NOMO-1 treated with dmso at 0.1 percent for 144 hours (cell line): ENCODE measurements around the gene CDH16.
"Not testable (repeated sequence)": the region's sequence is repeated elsewhere in the genome, so short reads cannot be mapped to it uniquely, and the experiment has no call there.

ENCODE experiments used
- DNase-seq: peaks from one replicate; lab custom pipeline; 2025; ENCODE audit not compliant: unreplicated experiment; lab: John Stamatoyannopoulos, UW

CDH16 gene

DNA sequence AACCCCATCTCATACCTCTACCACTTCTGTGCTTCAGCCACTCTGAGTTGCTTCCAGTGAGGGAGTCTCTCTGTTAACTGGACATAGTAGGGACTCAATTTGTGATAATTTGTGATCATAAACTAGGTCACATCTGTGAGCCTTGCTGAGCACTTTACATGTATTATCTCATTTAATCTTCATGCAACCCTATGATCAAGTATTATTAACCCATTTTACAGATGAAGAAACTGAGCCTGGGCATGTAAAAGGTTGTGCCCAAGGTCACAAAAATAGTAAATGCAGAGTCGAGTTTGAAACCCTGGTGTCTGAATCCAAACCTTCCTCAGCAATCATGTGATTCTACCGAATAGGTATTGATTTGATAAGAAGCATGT is 19.8 kb downstream of the CDH16 start:
- DNase-seq = no peak

DNA sequence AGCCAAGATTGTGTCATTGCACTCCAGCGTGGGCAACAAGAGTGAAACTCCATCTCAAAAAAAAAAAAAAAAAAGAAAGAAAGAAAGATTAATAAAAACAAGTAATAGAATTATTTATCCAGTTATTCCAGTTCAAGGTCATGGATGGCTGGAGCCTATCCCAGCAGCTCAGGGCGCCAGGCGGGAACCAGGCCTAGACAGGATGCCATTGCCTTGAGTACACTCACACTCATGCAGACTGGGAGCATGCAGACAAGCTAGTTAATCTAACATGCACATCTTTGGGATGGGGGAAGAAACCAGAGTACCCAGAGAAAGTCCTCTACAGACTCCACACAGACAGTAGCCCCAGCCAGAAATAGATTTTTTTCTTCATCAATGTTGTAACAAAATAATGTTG is 20.5 kb downstream of the CDH16 start:
- no peak for DNase-seq

DNA sequence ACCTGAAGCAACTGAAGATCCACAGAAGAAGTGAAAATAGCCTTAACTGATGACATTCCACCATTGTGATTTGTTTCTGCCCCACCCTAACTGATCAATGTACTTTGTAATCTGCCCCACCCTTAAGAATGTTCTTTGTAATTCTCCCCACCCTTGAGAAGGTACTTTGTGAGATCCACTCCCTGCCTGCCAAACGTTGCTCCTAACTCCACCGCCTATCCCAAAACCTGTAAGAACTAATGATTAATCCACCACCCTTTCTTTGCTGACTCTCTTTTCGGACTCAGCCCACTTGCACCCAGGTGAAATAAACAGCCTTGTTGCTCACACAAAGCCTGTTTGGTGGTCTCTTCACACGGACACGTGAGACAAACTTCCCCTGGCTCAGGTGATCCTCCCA is 22.0 kb downstream of the CDH16 start:
- not testable (repeated sequence) for DNase-seq

DNA sequence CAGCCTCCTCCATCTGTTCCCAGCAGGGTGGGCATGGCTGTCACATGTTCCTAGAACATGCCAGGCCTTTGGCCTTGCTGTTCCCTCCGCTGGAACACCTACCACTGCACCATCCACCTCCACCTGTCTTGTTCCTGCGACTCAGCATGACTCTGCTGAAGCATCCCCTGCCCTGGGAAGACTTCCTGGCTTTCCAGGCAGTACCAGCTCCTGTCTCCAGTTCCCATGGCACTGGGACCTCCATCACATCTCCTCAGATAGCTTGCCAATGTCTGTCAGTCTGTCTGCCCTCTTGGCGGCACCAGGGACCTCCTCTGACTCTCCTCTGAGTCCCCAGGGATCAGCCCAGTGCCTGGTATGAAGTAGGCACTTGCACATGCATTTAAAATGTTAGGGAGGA is 22.7 kb downstream of the CDH16 start:
- no peak for DNase-seq

DNA sequence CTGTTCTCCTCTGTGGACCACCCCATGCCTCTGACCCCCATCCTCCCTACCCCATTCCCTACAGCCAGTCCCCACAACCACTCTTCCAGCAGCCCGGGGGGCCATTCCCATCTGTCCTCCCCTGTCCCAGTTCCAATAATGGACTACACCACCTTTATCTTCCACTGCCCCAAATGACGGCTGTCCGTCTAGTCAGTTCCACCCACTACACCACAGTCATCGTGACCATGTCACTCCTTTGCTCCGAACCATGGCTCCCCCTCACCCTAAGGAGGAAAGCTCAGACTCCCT is 23.1 kb downstream of the CDH16 start:
- no peak for DNase-seq

DNA sequence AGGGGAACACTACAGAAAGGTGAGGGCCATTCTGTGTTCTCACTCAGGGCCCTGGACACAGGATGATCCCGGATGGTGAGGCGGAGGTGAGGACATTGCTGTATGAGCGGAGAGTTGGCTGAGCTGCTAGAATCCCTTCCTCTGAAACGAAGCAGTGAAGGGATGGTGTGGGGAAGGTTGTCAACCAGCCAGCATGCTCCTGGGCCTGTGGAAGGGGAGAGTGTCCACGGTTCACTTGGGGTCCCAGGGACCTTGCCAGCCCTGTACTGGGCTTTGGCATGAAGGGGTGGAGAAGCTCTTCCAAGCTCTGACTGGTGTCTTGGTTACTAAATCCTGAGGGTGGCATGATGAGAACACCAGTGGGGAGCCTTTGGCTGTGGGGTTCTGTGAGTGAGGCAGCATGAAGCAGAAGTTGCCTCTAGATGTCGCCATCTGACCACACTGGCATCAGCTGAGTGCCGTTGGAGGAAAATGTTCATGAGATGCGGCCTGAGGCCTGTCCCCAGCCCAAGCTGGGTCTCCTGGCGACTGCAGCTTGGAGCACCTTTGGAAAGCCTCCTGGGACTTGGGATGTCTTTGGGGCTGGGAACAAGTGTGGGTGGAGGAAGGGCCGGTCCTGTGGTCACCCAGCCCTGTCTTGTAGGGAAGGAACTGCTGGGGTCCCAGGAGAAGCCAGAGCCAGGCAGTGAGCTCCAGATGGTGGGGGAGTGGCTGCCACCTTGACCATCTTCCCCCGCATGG is 23.6 kb downstream of the CDH16 start:
- peak; percentile 15 for DNase-seq

DNA sequence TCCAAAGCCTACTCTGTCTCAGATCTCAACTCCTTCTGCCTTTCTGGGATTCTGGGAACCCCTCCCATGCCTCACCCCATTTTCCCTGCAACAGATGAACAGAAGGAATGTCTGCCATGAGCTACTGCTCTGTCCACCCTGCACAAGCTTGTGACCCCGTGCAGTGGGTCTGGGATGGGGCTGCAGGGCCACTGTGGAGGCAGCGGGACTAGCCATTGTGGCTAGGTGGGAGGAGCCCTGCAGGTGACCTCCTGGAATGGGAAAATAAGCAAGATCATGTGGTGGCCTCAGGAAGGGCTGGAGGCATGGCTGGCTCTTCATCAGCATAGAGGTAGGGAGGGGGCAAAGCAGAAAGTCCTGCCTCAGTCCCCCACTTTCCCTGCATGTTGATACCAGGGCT is 24.6 kb downstream of the CDH16 start:
- no peak for DNase-seq

DNA sequence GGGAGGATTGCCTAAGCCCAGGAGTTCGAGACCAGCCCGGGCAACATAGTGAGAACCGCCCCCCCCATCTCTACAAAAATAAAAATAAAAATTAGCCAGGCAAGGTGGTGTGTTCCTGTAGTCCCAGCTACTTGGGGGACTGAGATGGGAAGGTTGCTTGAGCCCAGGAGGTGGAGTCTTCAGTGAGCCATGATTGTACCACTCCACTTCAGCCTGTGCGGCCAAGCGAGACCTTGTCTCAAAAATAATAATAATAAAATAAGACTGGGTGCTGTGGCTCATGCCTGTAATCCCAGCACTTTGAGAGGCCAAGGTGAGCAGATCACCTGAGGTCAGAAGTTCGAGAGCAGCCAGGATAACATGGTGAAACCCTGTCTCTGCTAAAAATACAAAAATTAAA is 26.9 kb downstream of the CDH16 start:
- no peak for DNase-seq

DNA sequence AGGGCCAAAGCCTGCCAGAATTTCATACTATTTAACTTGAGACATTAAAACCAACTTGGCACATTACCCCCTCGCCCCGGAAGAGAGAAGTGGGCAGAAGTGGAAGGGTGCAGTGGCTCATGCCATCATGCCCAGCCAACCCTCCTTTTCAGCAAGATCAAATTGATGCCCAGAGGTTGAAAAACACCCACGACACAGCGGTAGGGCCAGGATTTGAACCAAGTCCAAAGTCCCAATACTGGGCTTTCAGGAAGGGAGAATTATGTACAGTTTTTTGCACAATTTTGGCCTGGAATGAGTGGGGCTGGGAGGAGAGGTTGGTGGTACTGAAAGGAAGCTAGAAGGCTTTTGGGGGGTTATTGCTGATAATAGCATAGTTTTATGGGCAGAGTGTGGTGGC is 27.3 kb downstream of the CDH16 start:
- DNase-seq = no peak

DNA sequence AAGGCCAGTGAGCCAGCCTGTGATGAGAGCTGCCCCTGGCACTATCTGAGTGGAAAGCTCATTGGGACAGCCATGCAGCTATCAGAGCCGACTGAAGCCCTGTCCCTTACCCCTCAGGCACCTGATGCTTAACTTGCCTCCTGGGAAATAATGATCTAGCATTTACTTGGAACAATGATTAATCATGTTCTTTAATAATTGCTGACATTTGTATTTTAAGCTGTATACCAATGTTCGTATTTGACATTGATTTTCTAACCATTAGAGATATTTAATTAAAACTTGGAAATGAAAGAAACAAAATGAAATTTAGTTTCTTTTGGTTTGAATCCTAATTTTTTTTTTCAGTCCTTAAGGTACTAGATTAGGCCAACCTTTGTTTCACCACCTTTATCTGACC is 27.9 kb downstream of the CDH16 start:
- DNase-seq = no peak

DNA sequence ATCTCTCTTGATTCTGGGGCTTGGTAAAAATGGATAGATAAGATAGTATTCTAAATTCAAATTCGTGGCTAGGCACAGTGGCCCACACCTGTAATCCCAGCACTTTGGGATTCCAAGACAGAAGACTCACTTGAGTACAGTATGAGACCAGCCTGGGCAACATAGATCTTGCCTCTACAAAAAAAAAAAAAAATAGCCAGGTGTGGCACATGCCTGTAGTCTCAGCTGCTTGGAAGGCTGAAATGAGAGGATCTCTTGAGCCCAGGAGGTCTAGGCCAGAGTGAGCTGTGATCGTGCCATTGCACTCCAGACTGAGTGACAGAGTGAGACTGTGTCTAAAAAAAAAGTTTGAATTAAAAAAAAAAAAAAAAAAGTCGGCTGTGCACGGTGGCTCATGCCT is 29.1 kb downstream of the CDH16 start:
- no peak for DNase-seq

DNA sequence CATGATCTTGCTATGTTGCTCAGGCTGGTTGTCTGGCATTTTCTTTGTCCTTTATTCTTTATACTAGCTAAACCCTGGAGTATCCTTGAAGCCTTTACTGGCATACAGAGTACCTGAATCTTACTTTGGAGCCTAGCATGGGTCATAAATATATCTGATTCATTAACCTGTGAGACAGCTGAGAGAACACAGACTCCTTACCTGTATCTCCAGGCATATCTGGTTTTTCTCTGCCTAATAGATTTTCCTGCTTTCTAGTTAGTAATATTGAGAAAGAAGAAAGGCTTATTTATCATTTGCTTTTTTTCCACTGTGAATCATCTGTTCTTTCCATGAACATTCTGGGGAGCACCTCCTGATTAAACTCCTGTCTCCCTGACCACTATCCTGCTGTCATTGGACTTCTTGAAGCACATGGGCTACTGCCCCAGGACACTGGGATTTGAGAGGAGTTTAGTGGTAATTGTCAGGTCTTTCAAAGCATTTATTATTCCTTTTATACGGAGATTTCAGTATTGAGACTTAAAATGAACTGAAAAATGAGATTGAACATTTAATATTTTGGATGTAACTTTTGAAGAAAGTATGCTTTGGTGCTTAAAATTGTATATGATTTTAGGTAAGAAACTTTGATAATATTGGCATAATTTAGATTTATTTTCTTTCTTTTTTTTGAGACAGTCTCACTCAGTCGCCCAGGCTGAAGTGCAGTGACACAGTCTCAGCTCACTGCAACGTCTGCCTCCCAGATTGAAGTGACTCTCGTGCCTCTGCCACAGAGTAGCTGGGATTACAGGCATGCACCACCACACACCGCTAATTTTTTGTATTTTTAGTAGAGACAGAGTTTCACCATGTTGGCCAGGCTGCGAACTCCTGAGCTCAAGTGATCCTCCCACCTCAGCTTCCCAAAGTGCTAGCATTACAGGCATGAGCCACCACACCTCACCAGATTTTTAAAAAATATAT is 29.8 kb downstream of the CDH16 start:
- DNase-seq = no peak

DNA sequence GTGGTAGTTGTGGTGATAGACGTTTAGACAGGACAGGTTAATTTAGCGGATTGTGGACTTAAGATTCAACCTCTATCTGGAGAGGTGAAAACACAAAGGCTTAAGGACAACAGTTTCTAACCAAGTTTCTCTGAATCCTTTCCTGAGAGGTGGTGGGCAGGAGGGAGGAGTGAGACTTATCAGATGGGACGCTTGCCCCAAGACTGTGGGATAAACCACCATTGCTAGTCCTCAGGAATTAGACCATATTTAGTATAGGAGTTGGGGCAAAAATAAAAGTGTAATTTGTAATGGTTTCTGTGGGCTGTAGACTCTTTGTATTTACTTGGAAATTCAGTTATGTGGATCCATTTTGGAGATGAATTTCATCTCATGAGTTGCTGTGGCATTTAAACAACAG is 31.8 kb downstream of the CDH16 start:
- DNase-seq = no peak

DNA sequence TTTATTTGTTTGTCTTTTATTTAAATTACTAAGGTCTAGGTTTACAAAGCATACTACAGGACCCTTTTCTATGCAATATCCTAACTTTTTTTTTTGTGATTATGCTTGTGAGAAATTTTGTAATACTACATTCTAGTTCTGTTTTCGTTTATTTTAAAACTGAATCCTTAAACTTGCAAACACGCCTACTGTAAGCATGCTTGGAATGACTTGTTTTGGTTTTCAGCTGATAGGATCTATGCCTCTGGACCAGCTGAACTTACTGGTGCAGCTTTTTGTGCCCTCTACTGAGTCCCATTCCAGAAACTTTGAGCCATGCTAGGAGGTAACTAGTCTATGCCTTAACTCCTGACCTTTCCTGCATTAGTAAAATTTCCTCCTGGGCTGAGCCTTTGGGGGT is 32.4 kb downstream of the CDH16 start:
- DNase-seq = no peak

DNA sequence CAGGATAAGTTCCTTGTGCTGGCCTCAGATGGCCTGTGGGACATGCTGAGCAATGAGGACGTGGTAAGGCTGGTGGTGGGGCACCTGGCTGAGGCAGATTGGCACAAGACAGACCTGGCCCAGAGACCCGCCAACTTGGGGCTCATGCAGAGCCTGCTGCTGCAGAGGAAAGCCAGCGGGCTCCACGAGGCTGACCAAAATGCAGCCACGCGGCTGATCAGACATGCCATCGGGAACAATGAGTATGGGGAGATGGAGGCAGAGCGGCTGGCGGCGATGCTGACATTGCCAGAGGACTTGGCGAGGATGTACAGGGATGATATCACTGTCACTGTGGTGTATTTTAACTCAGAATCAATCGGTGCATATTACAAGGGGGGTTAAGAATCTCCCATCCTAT is 33.2 kb downstream of the CDH16 start:
- no peak for DNase-seq

DNA sequence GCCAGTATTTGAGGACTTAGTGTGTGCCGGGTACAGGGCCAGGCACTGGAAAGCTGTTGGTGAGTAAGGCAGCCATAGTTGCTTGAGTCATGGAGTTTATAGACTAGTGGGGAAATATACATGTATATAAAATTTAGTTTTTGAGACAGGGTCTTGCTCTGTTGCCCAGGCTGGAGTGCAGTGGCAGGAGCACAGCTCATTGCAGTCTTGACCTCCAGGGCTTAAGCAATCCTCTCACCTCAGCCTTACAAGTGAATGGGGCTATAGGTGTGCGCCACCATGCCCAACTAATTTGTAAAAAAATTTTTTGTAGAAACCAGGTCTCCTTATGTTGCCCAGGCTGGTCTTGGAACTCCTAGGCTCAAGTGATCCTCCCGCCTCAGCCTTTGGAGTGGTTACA is 36.0 kb downstream of the CDH16 start:
- no peak for DNase-seq

DNA sequence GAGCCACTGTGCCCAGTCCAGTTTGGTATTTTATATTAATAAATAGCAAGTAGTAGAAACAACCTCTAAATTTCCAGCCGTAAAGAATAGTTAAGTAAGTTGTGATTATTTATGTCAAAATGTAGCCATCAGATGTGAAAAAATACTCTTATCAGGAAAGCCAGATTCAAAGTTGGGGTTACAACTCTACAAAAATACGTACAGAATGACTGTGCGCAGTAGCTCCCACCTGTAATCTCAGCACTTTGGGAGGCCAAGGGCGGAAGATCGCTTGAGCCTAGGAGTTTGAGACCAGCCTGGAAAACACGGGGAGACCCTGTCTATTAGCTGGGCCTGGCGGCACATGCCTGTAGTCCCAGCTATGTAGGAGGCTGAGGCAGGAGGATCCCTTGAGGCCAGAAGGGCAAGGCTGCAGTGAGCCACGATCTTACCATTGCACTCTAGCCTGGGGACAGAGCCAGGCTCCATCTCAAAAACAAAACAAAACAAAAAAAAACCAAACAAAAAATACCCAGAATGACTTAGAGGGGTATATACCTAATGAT is 36.6 kb downstream of the CDH16 start:
- DNase-seq = no peak

DNA sequence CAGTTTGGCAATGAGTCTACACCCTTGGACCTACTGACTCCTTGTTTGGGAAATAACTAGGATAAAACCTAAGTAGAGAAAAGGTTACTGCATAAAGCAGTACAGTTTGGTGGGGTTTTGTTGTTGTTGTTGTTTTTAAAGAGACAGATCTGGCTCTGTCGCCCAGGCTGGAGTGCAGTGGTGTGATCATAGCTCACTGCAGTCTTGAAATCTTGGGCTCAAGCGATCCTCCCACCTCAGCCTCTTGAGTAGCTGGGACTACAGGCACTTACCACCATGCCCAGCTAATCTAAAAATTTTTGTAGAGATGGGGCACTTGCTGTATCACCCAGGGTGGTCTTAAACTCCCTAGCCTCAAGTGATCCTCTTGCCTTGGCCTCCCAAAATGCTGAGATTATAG is 37.1 kb downstream of the CDH16 start:
- no peak for DNase-seq

DNA sequence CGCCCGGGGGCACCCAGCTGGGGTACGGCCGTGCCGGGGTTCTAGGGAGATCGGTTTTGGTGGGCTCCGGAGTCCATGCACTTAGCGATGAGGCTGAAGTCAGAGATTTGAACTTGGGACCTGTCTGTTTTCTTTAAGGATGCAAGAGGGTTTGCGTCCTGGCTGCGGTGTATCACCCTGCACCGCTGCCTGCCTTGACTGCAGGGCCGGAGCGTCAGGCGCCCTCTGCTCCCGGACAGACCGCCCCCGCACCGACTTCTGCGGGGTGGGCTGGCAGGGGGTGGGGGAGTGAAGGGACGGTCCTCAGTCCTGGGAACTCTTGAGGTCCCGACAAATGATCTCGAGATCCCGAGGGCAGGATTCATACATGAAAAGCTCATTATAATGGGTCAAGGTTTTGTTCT is 37.7 kb downstream of the CDH16 start:
- no peak for DNase-seq

DNA sequence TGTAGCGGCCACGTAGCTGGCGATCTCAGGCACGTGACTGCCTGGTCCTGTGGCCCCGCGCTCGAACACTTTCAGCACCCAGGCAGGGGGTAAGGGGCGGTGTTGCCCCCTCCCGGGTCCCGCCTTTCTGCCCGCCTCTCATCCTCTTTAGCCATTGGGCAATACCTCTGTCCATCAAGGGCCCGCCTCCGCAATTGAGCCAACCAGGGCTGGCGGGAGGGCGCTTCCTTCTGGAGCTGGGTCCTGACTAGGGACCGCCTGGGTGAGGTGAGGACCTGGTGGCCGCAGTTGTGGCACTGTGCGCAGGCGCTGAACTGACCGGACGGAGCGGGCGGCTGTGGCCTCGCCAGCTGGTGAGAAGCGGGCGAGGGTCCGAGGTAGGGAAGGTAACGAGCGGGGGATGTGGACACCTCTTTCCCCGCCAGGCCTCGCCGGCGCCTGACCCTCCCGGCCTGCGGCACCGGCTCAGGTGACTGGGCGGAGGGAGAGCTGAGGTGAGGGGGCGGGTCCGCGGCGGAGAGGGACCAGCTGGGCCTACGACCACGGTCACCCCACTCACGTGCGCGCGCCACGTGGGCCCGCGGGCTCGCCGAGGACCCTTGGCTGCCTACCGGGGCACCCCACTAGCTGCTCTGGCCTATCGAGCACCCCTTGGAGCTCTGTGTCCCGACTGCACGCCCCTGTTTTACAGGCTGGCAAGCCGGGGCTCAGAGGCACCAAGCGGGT is 38.2 kb downstream of the CDH16 start, which contains the start of gene PDP2:
TSS of gene PDP2 (plus strand) at position 228 of the 726 bp plus-strand sequence. CDS start 3,770 bp downstream, outside the sequence.
- DNase-seq = peak; percentile 91

DNA sequence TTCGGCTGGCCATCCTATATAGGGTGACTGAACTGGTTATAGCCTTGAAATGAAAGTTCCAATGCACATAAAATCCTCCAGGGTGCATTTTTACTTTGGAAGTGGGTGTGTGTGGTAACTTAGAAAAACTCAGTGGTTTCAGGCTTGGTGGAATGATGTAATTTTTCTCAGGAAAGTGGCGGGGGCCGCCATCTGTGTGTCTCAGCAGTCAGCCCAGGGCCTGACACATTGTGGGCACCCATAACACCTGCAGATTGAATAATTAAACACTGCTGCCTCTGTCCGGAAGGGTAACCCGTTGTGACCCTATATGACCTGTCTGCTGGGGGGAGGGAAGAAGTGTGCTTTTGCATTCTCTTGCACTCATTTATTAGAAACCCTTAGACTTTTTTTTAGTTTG is 40.6 kb downstream of the CDH16 start:
- DNase-seq = peak; percentile 54
